ENCODE results near the gene USP7.
"Not testable (repeated sequence)": the region's sequence is repeated elsewhere in the genome, so short reads cannot be mapped to it uniquely, and the experiment has no call there.

GRCh38 chr16:8968054-8968453 lies 4.3 kb upstream of the USP7 start:
- TF ChIP-seq POLR2A (IDR thresholded peaks at IDR 0.05): not testable (repeated sequence)
- TF ChIP-seq, protein P1, sequence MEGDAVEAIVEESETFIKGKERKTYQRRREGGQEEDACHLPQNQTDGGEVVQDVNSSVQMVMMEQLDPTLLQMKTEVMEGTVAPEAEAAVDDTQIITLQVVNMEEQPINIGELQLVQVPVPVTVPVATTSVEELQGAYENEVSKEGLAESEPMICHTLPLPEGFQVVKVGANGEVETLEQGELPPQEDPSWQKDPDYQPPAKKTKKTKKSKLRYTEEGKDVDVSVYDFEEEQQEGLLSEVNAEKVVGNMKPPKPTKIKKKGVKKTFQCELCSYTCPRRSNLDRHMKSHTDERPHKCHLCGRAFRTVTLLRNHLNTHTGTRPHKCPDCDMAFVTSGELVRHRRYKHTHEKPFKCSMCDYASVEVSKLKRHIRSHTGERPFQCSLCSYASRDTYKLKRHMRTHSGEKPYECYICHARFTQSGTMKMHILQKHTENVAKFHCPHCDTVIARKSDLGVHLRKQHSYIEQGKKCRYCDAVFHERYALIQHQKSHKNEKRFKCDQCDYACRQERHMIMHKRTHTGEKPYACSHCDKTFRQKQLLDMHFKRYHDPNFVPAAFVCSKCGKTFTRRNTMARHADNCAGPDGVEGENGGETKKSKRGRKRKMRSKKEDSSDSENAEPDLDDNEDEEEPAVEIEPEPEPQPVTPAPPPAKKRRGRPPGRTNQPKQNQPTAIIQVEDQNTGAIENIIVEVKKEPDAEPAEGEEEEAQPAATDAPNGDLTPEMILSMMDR (IDR thresholded peaks at IDR 0.05): not testable (repeated sequence)

Data from testis (tissue), 2 donors.